ENCODE measurements around the gene DUSP6. TPM values are rescaled to one million over a fixed set of nuclear protein-coding genes. Genes with fewer than 3 reads are reported as not detected.

DUSP6 gene, protein sequence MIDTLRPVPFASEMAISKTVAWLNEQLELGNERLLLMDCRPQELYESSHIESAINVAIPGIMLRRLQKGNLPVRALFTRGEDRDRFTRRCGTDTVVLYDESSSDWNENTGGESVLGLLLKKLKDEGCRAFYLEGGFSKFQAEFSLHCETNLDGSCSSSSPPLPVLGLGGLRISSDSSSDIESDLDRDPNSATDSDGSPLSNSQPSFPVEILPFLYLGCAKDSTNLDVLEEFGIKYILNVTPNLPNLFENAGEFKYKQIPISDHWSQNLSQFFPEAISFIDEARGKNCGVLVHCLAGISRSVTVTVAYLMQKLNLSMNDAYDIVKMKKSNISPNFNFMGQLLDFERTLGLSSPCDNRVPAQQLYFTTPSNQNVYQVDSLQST
- total RNA-seq (10 to 100 TPM; 31.0 to 36.4 (median 33.0) TPM), polyA plus RNA-seq (10 to 100 TPM; 27.0 to 39.7 (median 36.3) TPM)

GRCh38 chr12:89352492-89353187 lies at the start of gene DUSP6:
TSS of gene DUSP6 (minus strand) at chr12:89352501. CDS start at chr12:89352039, 462 bp downstream.
- Histone ChIP-seq H3K9me3 (no peaks in the 10 kb centered on the region), H3K4me3 (peak within 1 kb of the TSS; percentile 66 to 91 (median 87)), H3K27ac (peak within 1 kb of the TSS; percentile 94 to 100 (median 95)), H3K36me3 (peaks cover 0 to 11% (median 0%) of the 10 kb centered on the region in 4 donors), H3K4me1 (peaks cover 0 to 31% (median 10%) of the 10 kb centered on the region in 4 donors), H3K27me3 (no peaks in the 10 kb centered on the region)
- intact Hi-C loops (cut with DNase I): loop anchor here (2.0 to 10.0 kb wide), 7 partner anchors 100 to 1208 kb away; partner anchors contain the start of genes ATP2B1, CEP290, POC1B and TMTC3
- DNase-seq: peak; percentile 97
- TF ChIP-seq EP300 (IDR thresholded peaks at IDR 0.05) (peak in 1 of 4 donors; percentile 25), CTCF (IDR thresholded peaks at IDR 0.05) (no peak), POLR2AphosphoS5 (IDR thresholded peaks at IDR 0.05) (peak; percentile 79 to 98 (median 87)), POLR2A (IDR thresholded peaks at IDR 0.05) (peak in 1 of 2 donors; percentile 52)
- 0% methylated on average over 34 of the region's 34 CpGs for WGBS, 2 donors

- TF ChIP-seq POLR2AphosphoS5 (IDR thresholded peaks at IDR 0.05): no peak
- TF ChIP-seq CTCF (IDR thresholded peaks at IDR 0.05): no peak
- TF ChIP-seq EP300 (IDR thresholded peaks at IDR 0.05): no peak
- TF ChIP-seq POLR2A (IDR thresholded peaks at IDR 0.05): no peak
Measured at GRCh38 chr12:89401433-89402058, 49.2 kb upstream of the DUSP6 start.

DNA sequence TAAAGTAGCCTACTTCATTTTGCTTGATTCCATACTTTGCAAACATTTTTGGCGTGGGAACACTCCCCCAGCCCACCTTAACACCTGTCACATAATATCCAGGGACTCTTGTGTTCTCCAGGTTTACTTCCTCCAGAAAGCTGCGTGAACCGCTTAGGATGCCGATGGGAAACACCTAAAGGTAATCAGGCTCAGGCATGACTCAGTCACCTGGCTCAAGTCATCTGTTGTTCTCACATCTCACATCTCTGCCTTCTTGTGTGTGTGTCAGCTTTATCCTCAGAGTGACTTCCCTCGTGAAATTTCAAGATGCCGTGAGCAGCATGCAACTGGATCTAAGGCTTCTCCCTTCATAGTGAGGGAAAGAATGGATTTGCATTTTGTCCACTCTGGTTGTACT lies 48.1 kb upstream of the DUSP6 start:
- Histone ChIP-seq H3K36me3 (no peaks in the 10 kb centered on the region), H3K4me1 (no peaks in the 10 kb centered on the region), H3K27ac (no peak overlapping the region), H3K4me3 (no peak overlapping the region), H3K9me3 (no peaks in the 10 kb centered on the region), H3K27me3 (no peaks in the 10 kb centered on the region)
- no peak for DNase-seq
- WGBS, 2 donors: 96% methylated on average over 6 of the region's 6 CpGs
- intact Hi-C loops (cut with DNase I): no loop called here
- TF ChIP-seq CTCF (IDR thresholded peaks at IDR 0.05) (no peak), POLR2AphosphoS5 (IDR thresholded peaks at IDR 0.05) (no peak), EP300 (IDR thresholded peaks at IDR 0.05) (no peak), POLR2A (IDR thresholded peaks at IDR 0.05) (no peak)

More at GRCh38 chr12:89401433-89402058, 49.2 kb upstream of the DUSP6 start:
- DNase-seq: no peak
- no peaks in the 10 kb centered on the region for H3K27me3 ChIP-seq
- H3K27ac ChIP-seq: no peak overlapping the region
- no peaks in the 10 kb centered on the region for H3K36me3 ChIP-seq
- H3K9me3 ChIP-seq: no peaks in the 10 kb centered on the region
- H3K4me3 ChIP-seq: no peak overlapping the region
- H3K4me1 ChIP-seq: no peaks in the 10 kb centered on the region
- intact Hi-C loops (cut with DNase I): no loop called here
- 82 to 84% methylated on average over 3 of the region's 3 CpGs for WGBS, 2 donors

- Histone ChIP-seq H3K27ac (peak overlapping the region in 1 of 4 donors; percentile 28), H3K27me3 (no peaks in the 10 kb centered on the region), H3K4me1 (no peaks in the 10 kb centered on the region), H3K9me3 (no peaks in the 10 kb centered on the region), H3K4me3 (no peak overlapping the region), H3K36me3 (no peaks in the 10 kb centered on the region)
- WGBS, 2 donors: 86 to 87% methylated on average over 4 of the region's 4 CpGs
- intact Hi-C loops (cut with DNase I): no loop called here
- DNase-seq: no peak
- TF ChIP-seq EP300 (IDR thresholded peaks at IDR 0.05): no peak
- no peak for TF ChIP-seq CTCF (IDR thresholded peaks at IDR 0.05)
- TF ChIP-seq POLR2AphosphoS5 (IDR thresholded peaks at IDR 0.05): no peak
- TF ChIP-seq POLR2A (IDR thresholded peaks at IDR 0.05): no peak
Measured at GRCh38 chr12:89395712-89396111, 43.4 kb upstream of the DUSP6 start.
